ENCODE data around the gene SYT9.

Gene SYT9

GRCh38 chr11:7348432-7349304 is 97.0 kb downstream of the SYT9 start:
- DNase-seq: no peak

- DNase-seq: no peak
Observed at GRCh38 chr11:7351228-7351627, 99.5 kb downstream of the SYT9 start.

- DNase-seq: no peak
Observed at GRCh38 chr11:7353100-7353499, 101.4 kb downstream of the SYT9 start.

GRCh38 chr11:7364660-7365059 is 113.0 kb downstream of the SYT9 start:
- no peak for DNase-seq

- no peak for DNase-seq
Observed at GRCh38 chr11:7367803-7368202, 116.1 kb downstream of the SYT9 start.

GRCh38 chr11:7376386-7376785 is 124.7 kb downstream of the SYT9 start:
- no peak for DNase-seq

- no peak for DNase-seq
Observed at GRCh38 chr11:7381937-7382336, 130.2 kb downstream of the SYT9 start.

GRCh38 chr11:7383406-7383805 is 131.7 kb downstream of the SYT9 start:
- no peak for DNase-seq

GRCh38 chr11:7384691-7385090 is 133.0 kb downstream of the SYT9 start:
- DNase-seq: no peak

- no peak for DNase-seq
Observed at GRCh38 chr11:7385532-7385931, 133.8 kb downstream of the SYT9 start.

GRCh38 chr11:7413961-7414915 is 162.5 kb downstream of the SYT9 start:
- no peak for DNase-seq

GRCh38 chr11:7414973-7415817 is 163.5 kb downstream of the SYT9 start:
- DNase-seq: no peak

GRCh38 chr11:7416080-7416479 is 164.4 kb downstream of the SYT9 start:
- no peak for DNase-seq

- no peak for DNase-seq
Observed at GRCh38 chr11:7417328-7417727, 165.6 kb downstream of the SYT9 start.

GRCh38 chr11:7418061-7418460 is 166.4 kb downstream of the SYT9 start:
- no peak for DNase-seq

GRCh38 chr11:7418906-7419305 is 167.2 kb downstream of the SYT9 start:
- no peak for DNase-seq

- no peak for DNase-seq
Observed at GRCh38 chr11:7421136-7421535, 169.4 kb downstream of the SYT9 start.

GRCh38 chr11:7422544-7423331 is 171.0 kb downstream of the SYT9 start:
- no peak for DNase-seq

GRCh38 chr11:7423946-7424345 is 172.2 kb downstream of the SYT9 start:
- DNase-seq: no peak

- DNase-seq: no peak
Observed at GRCh38 chr11:7427733-7428132, 176.0 kb downstream of the SYT9 start.

GRCh38 chr11:7428196-7428595 is 176.5 kb downstream of the SYT9 start:
- DNase-seq: no peak

GRCh38 chr11:7430496-7430895 is 178.8 kb downstream of the SYT9 start:
- DNase-seq: no peak
